Astrocyte (in vitro differentiated cells and primary cell): ENCODE data around the gene DNAJA4. TPM values are rescaled to one million over a fixed set of nuclear protein-coding genes. Genes with fewer than 3 reads are reported as not detected.

Experiments used
- DNase-seq: peaks from one replicate; pipeline ENCODE4 v3.0.0-alpha.2; 2010; ENCODE audit warnings: low read depth
- FAIRE-seq: peaks from 2 replicates; lab custom pipeline; 2011; peaks lifted over from hg19 to GRCh38; lab: Jason Lieb, UNC
- H2AFZ ChIP-seq: 2 replicates; pipeline ENCODE4 v1.6.0; 2012; ENCODE audit warnings: low read depth, low read length, inconsistent platforms
- H3K27ac ChIP-seq: 2 replicates; pipeline ENCODE4 v1.5.1; 2011; ENCODE audit warnings: low read depth, low read length, inconsistent platforms
- H3K27me3 ChIP-seq: 2 replicates; pipeline ENCODE4 v1.6.0; 2011; ENCODE audit warnings: low read length, inconsistent platforms; ENCODE audit not compliant: insufficient read depth
- H3K36me3 ChIP-seq: 2 replicates; pipeline ENCODE4 v1.5.1; 2011; ENCODE audit warnings: low read length, inconsistent platforms; ENCODE audit not compliant: insufficient read depth
- H3K4me1 ChIP-seq: 2 replicates; pipeline ENCODE4 v1.5.1; 2011; ENCODE audit warnings: low read length, inconsistent platforms; ENCODE audit not compliant: insufficient read depth
- H3K4me2 ChIP-seq: 2 replicates; pipeline ENCODE4 v1.6.0; 2012; ENCODE audit warnings: low read length, inconsistent platforms
- H3K4me3 ChIP-seq: 2 replicates; pipeline ENCODE4 v1.5.1; 2011; ENCODE audit warnings: low read depth, mild to moderate bottlenecking, low read length, inconsistent platforms; ENCODE audit not compliant: insufficient read depth
- H3K79me2 ChIP-seq: 2 replicates; pipeline ENCODE4 v1.6.0; 2012; ENCODE audit warnings: mild to moderate bottlenecking, low read length, inconsistent platforms; ENCODE audit not compliant: insufficient read depth
- H3K9ac ChIP-seq: 2 replicates; pipeline ENCODE4 v1.6.0; 2012; ENCODE audit warnings: mild to moderate bottlenecking, low read length, inconsistent platforms
- H3K9me3 ChIP-seq: 2 replicates; pipeline ENCODE4 v1.5.1; 2012; ENCODE audit warnings: low read depth, mild to moderate bottlenecking, low read length, inconsistent platforms; ENCODE audit not compliant: insufficient read depth
- H4K20me1 ChIP-seq: 2 replicates; pipeline ENCODE4 v1.6.0; 2012; ENCODE audit warnings: low read length, inconsistent platforms; ENCODE audit not compliant: insufficient read depth
- H3K27ac Mint-ChIP-seq: one replicate; pipeline ENCODE4 v1.8.0; 2021; ENCODE audit warnings: mild to moderate bottlenecking, mixed read lengths; ENCODE audit not compliant: unreplicated experiment
- H3K27me3 Mint-ChIP-seq: one replicate; pipeline ENCODE4 v1.8.0; 2021; ENCODE audit warnings: low read depth, mixed read lengths; ENCODE audit not compliant: unreplicated experiment
- H3K36me3 Mint-ChIP-seq: one replicate; pipeline ENCODE4 v1.8.0; 2021; ENCODE audit warnings: low read depth, mixed read lengths; ENCODE audit not compliant: unreplicated experiment
- H3K4me1 Mint-ChIP-seq: one replicate; pipeline ENCODE4 v1.8.0; 2021; ENCODE audit warnings: low read depth, mixed read lengths; ENCODE audit not compliant: unreplicated experiment
- H3K4me3 Mint-ChIP-seq: one replicate; pipeline ENCODE4 v1.8.0; 2021; ENCODE audit warnings: mild to moderate bottlenecking, moderate library complexity, mixed read lengths; ENCODE audit not compliant: unreplicated experiment
- H3K9me3 Mint-ChIP-seq: one replicate; pipeline ENCODE4 v1.8.0; 2021; ENCODE audit warnings: mild to moderate bottlenecking, mixed read lengths; ENCODE audit not compliant: unreplicated experiment
- EZH2 ChIP-seq: IDR thresholded peaks from 2 replicates; pipeline ENCODE4 v1.6.1; 2012; ENCODE audit warnings: mild to moderate bottlenecking, low read length, inconsistent platforms; ENCODE audit not compliant: insufficient read depth
- total RNA-seq: library from RNA; stranded (reverse); gene quantifications from 2 replicates; pipeline ENCODE4 v1.2.1, GENCODE V29; 2021
- TF ChIP-seq, protein P1 (sequence below): IDR thresholded peaks from 2 replicates; pipeline ENCODE4 v1.5.1; 2011; ENCODE audit warnings: low read depth, mild to moderate bottlenecking, inconsistent platforms, low read length, moderate library complexity; ENCODE audit not compliant: insufficient read depth

The DNAJA4 gene
- total RNA-seq, 1 donor from 2014 or later, result 0.14 TPM

DNA sequence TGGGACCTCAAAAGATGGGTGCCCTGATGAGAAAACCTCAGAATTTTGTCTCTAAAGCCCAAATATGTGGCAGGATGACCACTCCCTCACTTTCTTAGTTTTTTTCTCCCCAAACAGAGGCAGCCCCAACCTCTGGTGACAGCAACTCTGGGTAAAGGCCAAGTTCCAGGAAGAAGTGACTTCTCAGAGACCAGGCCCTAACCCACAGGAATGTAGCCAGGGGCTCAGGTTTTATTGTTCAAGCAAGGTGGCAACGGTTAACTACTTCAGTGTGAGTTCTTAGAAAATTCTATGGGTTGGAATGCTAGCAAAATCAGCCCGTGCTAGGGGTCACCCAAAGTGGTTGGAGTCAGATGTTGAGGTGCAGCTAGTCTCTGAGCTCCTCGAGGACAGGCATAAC lies 5.1 kb upstream of the DNAJA4 start:
- H4K20me1 ChIP-seq, result no peaks in the 10 kb centered on the region
- H3K9me3 Mint-ChIP-seq, result peaks cover 9% of the 10 kb centered on the region
- H3K4me3 ChIP-seq, result no peak overlapping the region
- no peak overlapping the region for H3K4me2 ChIP-seq
- TF ChIP-seq, protein P1, sequence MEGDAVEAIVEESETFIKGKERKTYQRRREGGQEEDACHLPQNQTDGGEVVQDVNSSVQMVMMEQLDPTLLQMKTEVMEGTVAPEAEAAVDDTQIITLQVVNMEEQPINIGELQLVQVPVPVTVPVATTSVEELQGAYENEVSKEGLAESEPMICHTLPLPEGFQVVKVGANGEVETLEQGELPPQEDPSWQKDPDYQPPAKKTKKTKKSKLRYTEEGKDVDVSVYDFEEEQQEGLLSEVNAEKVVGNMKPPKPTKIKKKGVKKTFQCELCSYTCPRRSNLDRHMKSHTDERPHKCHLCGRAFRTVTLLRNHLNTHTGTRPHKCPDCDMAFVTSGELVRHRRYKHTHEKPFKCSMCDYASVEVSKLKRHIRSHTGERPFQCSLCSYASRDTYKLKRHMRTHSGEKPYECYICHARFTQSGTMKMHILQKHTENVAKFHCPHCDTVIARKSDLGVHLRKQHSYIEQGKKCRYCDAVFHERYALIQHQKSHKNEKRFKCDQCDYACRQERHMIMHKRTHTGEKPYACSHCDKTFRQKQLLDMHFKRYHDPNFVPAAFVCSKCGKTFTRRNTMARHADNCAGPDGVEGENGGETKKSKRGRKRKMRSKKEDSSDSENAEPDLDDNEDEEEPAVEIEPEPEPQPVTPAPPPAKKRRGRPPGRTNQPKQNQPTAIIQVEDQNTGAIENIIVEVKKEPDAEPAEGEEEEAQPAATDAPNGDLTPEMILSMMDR, result no peak
- TF ChIP-seq EZH2, result no peak
- no peaks in the 10 kb centered on the region for H3K27me3 ChIP-seq
- no peak for FAIRE-seq
- H3K4me1 Mint-ChIP-seq, result no peaks in the 10 kb centered on the region
- no peak overlapping the region for H3K27ac ChIP-seq
- H3K9me3 ChIP-seq, result no peaks in the 10 kb centered on the region
- no peaks in the 10 kb centered on the region for H3K79me2 ChIP-seq
- no peak overlapping the region for H3K27ac Mint-ChIP-seq
- H3K27me3 Mint-ChIP-seq, result peaks cover 16% of the 10 kb centered on the region
- H3K4me3 Mint-ChIP-seq, result no peak overlapping the region
- H3K36me3 Mint-ChIP-seq, result no peaks in the 10 kb centered on the region
- no peak overlapping the region for H2AFZ ChIP-seq
- no peaks in the 10 kb centered on the region for H3K4me1 ChIP-seq
- H3K9ac ChIP-seq, result no peak overlapping the region
- H3K36me3 ChIP-seq, result no peaks in the 10 kb centered on the region
- no peak for DNase-seq

- H4K20me1 ChIP-seq, result no peaks in the 10 kb centered on the region
- Mint-ChIP-seq H3K4me1 (no peaks in the 10 kb centered on the region), H3K4me3 (no peak overlapping the region), H3K27me3 (peaks cover 21% of the 10 kb centered on the region), H3K36me3 (no peaks in the 10 kb centered on the region), H3K27ac (no peak overlapping the region), H3K9me3 (peaks cover 9% of the 10 kb centered on the region)
- H3K27ac ChIP-seq, result no peak overlapping the region
- TF ChIP-seq, protein P1, result no peak
- TF ChIP-seq EZH2, result no peak
- no peaks in the 10 kb centered on the region for H3K27me3 ChIP-seq
- peaks cover 6% of the 10 kb centered on the region for H3K4me1 ChIP-seq
- DNase-seq (no peak), FAIRE-seq (no peak)
- no peaks in the 10 kb centered on the region for H3K36me3 ChIP-seq
- H2AFZ ChIP-seq, result no peak overlapping the region
- no peak overlapping the region for H3K9ac ChIP-seq
- no peaks in the 10 kb centered on the region for H3K79me2 ChIP-seq
- H3K4me3 ChIP-seq, result no peak overlapping the region
- H3K4me2 ChIP-seq, result no peak overlapping the region
- H3K9me3 ChIP-seq, result no peaks in the 10 kb centered on the region
These were observed 3.9 kb upstream of the DNAJA4 start for GRCh38 chr15:78260489-78260888.

DNA sequence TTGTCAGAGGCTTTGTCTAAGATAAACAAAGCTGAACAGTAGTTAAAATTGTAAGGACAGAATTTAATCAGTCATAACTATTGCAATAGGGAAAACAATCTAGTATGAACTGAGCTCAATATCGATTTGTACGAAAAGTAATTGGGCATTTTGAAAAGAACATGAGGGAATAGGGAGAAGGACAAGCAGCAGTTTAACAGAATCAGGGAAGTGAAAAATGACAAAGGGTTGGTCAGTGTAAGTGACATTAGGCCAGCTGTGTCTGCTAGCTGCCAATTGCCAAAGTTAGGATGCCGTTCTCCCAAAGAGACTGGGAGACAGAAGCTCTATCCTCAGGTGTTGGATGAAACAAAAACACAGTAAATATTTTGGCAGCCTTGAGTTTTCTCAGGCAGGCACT lies 3.3 kb upstream of the DNAJA4 start:
- Histone ChIP-seq H3K4me1 (peaks cover 9% of the 10 kb centered on the region), H3K36me3 (no peaks in the 10 kb centered on the region), H3K79me2 (no peaks in the 10 kb centered on the region), H3K4me3 (no peak overlapping the region), H3K4me2 (no peak overlapping the region), H2AFZ (no peak overlapping the region), H3K9ac (no peak overlapping the region), H4K20me1 (no peaks in the 10 kb centered on the region), H3K9me3 (no peaks in the 10 kb centered on the region), H3K27me3 (no peaks in the 10 kb centered on the region), H3K27ac (no peak overlapping the region)
- Mint-ChIP-seq H3K9me3 (peaks cover 9% of the 10 kb centered on the region), H3K36me3 (no peaks in the 10 kb centered on the region), H3K27ac (no peak overlapping the region), H3K4me3 (no peak overlapping the region), H3K4me1 (peaks cover 2% of the 10 kb centered on the region), H3K27me3 (peaks cover 26% of the 10 kb centered on the region)
- FAIRE-seq (no peak), DNase-seq (no peak)
- TF ChIP-seq, protein P1, result no peak
- TF ChIP-seq EZH2, result no peak
